Endothelial cell of umbilical vein (primary cell): ENCODE measurements around the gene C17orf114.

ENCODE experiments used
- BruUV-seq: library from RNA; stranded (reverse); fragments of 400-500 nt; replicated peaks from 2 replicates; lab custom pipeline; 2021; lab: Mats Ljungman, UMichigan
- CTCF ChIA-PET: fragments of 300-600, 350-600 bp; sonication (Branson Sonifier 250); formaldehyde crosslinking; loops from one replicate; lab custom pipeline; 2021; ENCODE audit warnings: antibody characterized with exemption, inconsistent platforms; lab: Charles Lee
- POLR2A ChIA-PET: fragments of 300-600, 350-600 bp; sonication (Branson Sonifier 250); formaldehyde crosslinking; loops from one replicate; lab custom pipeline; 2021; ENCODE audit warnings: antibody characterized with exemption, inconsistent platforms; lab: Charles Lee
- DNase-seq: peaks from one replicate; pipeline ENCODE4 v3.0.0-alpha.2; 2011; ENCODE audit warnings: low read depth, low spot score
- FAIRE-seq: peaks from 2 replicates; lab custom pipeline; 2011; peaks lifted over from hg19 to GRCh38; lab: Jason Lieb, UNC
- H2AFZ ChIP-seq: 2 replicates; pipeline ENCODE4 v1.6.0; 2012; ENCODE audit warnings: low read depth, low read length, control low read depth, inconsistent platforms
- H3K27ac ChIP-seq: 2 replicates; pipeline ENCODE4 v1.5.1; 2011; ENCODE audit warnings: low read depth, mild to moderate bottlenecking, control low read depth, low read length, moderate library complexity; ENCODE audit not compliant: insufficient read depth
- H3K27me3 ChIP-seq, 2 experiments: 2 replicates each; pipeline versions ENCODE4 v1.6.0 to v1.6.1; 2011; ENCODE audit warnings: low read length in 2 of 2, mixed read lengths in 1 of 2; ENCODE audit not compliant: control insufficient read depth in 2 of 2, insufficient read depth in 2 of 2
- H3K36me3 ChIP-seq, 2 experiments: 2 replicates in 1 of 2; 3 replicates in 1 of 2; pipeline ENCODE4 v1.5.1; 2011; ENCODE audit warnings: low read length in 2 of 2, mild to moderate bottlenecking in 1 of 2, moderate library complexity in 1 of 2; ENCODE audit not compliant: control insufficient read depth in 2 of 2, insufficient read depth in 2 of 2; ENCODE audit errors: extremely low read depth in 1 of 2
- H3K4me1 ChIP-seq: 3 replicates; pipeline ENCODE4 v1.5.1; 2011; ENCODE audit warnings: mild to moderate bottlenecking, low read length; ENCODE audit not compliant: control insufficient read depth, insufficient read depth; ENCODE audit errors: extremely low read depth
- H3K4me2 ChIP-seq: 2 replicates; pipeline ENCODE4 v1.6.1; 2011; ENCODE audit warnings: low read length, control low read depth, mixed read lengths; ENCODE audit not compliant: insufficient read depth
- H3K4me3 ChIP-seq, 3 experiments: fragments of 200-600 bp in 1 of 3; sonication (generic), shearing (Covaris generic) in 1 of 3; replicated peaks in 1 of 3; 2 replicates each; pipeline ENCODE4 v1.5.1; 2011 to 2016; ENCODE audit warnings: control low read depth in 3 of 3, low read length in 3 of 3, mild to moderate bottlenecking in 2 of 3, inconsistent platforms in 1 of 3, low read depth in 1 of 3, moderate library complexity in 1 of 3; ENCODE audit not compliant: insufficient read depth in 1 of 3
- H3K79me2 ChIP-seq: 2 replicates; pipeline ENCODE4 v1.6.0; 2012; ENCODE audit warnings: low read length, inconsistent platforms; ENCODE audit not compliant: control insufficient read depth, insufficient read depth
- H3K9ac ChIP-seq: replicated peaks from 2 replicates; pipeline ENCODE3; 2011; ENCODE audit warnings: low read length, control low read depth; ENCODE audit not compliant: insufficient read depth; ENCODE audit errors: extremely low read depth
- H3K9me1 ChIP-seq: replicated peaks from 3 replicates; pipeline ENCODE4 v1.6.0; 2011; ENCODE audit warnings: mild to moderate bottlenecking, low read length; ENCODE audit not compliant: control insufficient read depth, insufficient read depth; ENCODE audit errors: extremely low read depth
- H3K9me3 ChIP-seq: replicated peaks from 2 replicates; pipeline ENCODE4 v1.5.1; 2012; ENCODE audit warnings: low read length, inconsistent platforms; ENCODE audit not compliant: control insufficient read depth, insufficient read depth
- H4K20me1 ChIP-seq: replicated peaks from 2 replicates; pipeline ENCODE3; 2011; ENCODE audit warnings: mild to moderate bottlenecking, low read length; ENCODE audit not compliant: control insufficient read depth, insufficient read depth; ENCODE audit errors: extremely low read depth
- CTCF ChIP-seq, 2 donors: IDR thresholded peaks; 1 replicate in 1 of 2; 2 replicates in 1 of 2; pipeline ENCODE4 v1.5.1; 2011; ENCODE audit warnings: low read length in 2 of 2, mild to moderate bottlenecking in 2 of 2, moderate library complexity in 2 of 2, control low read depth in 1 of 2, inconsistent platforms in 1 of 2, low read depth in 1 of 2; ENCODE audit not compliant: insufficient read depth in 1 of 2; ENCODE audit errors: extremely low read depth in 1 of 2
- EZH2 ChIP-seq: IDR thresholded peaks from 2 replicates; pipeline ENCODE4 v1.6.1; 2012; ENCODE audit warnings: borderline replicate concordance, low read depth, mild to moderate bottlenecking, moderate library complexity, low read length, inconsistent platforms; ENCODE audit not compliant: severe bottlenecking
- FOS ChIP-seq: IDR thresholded peaks from 2 replicates; pipeline ENCODE4 v1.6.1; 2011; ENCODE audit warnings: mild to moderate bottlenecking, low read length, moderate library complexity, borderline replicate concordance; ENCODE audit not compliant: insufficient read depth
- GATA2 ChIP-seq: IDR thresholded peaks from 2 replicates; pipeline ENCODE4 v1.7.0; 2011; ENCODE audit warnings: low read depth, mild to moderate bottlenecking, moderate library complexity, mixed read lengths, low read length; ENCODE audit not compliant: insufficient read length, insufficient read depth
- JUN ChIP-seq: IDR thresholded peaks from 2 replicates; pipeline ENCODE4 v1.6.1; 2011; ENCODE audit warnings: borderline replicate concordance, low read depth; ENCODE audit not compliant: insufficient read length, insufficient read depth
- POLR2A ChIP-seq: IDR thresholded peaks from 2 replicates; pipeline ENCODE4 v1.6.1; 2012; ENCODE audit warnings: low read depth, mild to moderate bottlenecking, control low read depth, low read length
- POLR2AphosphoS5 ChIP-seq: IDR thresholded peaks from 2 replicates; pipeline ENCODE4 v1.6.1; 2012; ENCODE audit warnings: low read depth, mild to moderate bottlenecking, control low read depth, low read length, moderate library complexity; ENCODE audit not compliant: insufficient read depth
- dilution Hi-C: fragments of 300-500 bp; cut with MboI; formaldehyde crosslinking; loops from one replicate; pipeline ENCODE4 v1.15.0; 2019; ENCODE audit warnings: low sequenced_read_pairs; ENCODE audit not compliant: extremely low pct_ligation_motif_present
- intact Hi-C: fragments of 100-400 bp; cut with micrococcal nuclease; formaldehyde crosslinking; loops from one replicate; pipeline ENCODE4 v1.10.0; 2022

The C17orf114 gene

GRCh38 chr17:4827399-4827798, 25.3 kb upstream of the C17orf114 start:
- Histone ChIP-seq H4K20me1 (no peaks in the 10 kb centered on the region), H3K9ac (no peak overlapping the region), H3K9me3 (no peaks in the 10 kb centered on the region), H3K4me2 (no peak overlapping the region), H3K4me3 (no peak overlapping the region), H2AFZ (no peak overlapping the region), H3K36me3 (peaks cover 0 to 3% of the 10 kb centered on the region in 2 experiments), H3K27ac (no peak overlapping the region), H3K27me3 (no peaks in the 10 kb centered on the region), H3K4me1 (no peaks in the 10 kb centered on the region), H3K9me1 (no peaks in the 10 kb centered on the region), H3K79me2 (no peaks in the 10 kb centered on the region)
- POLR2A ChIA-PET = no interaction called here
- FAIRE-seq (no peak), DNase-seq (no peak)
- intact Hi-C loops (no loop called here), dilution Hi-C loops (no loop called here)
- TF ChIP-seq GATA2 (no peak), POLR2A (no peak), FOS (no peak), POLR2AphosphoS5 (no peak), CTCF (IDR thresholded peaks at IDR 0.05; ENCODE audit: extremely low read depth in 1 of 2, insufficient read depth in 1 of 2, low read depth in 1 of 2, low read length in 2 of 2) (no peak), EZH2 (no peak), JUN (no peak)
- CTCF ChIA-PET = interaction anchor here (1.0 kb wide), 1 partner anchor 54 kb away, joined by 3 read pairs; no protein-coding TSS in a partner anchor
- BruUV-seq = no TSS peak
